ENCODE data around the gene CMPK1.
"Not testable (repeated sequence)": the region's sequence is repeated elsewhere in the genome, so short reads cannot be mapped to it uniquely, and the experiment has no call there.

CMPK1 gene

DNA sequence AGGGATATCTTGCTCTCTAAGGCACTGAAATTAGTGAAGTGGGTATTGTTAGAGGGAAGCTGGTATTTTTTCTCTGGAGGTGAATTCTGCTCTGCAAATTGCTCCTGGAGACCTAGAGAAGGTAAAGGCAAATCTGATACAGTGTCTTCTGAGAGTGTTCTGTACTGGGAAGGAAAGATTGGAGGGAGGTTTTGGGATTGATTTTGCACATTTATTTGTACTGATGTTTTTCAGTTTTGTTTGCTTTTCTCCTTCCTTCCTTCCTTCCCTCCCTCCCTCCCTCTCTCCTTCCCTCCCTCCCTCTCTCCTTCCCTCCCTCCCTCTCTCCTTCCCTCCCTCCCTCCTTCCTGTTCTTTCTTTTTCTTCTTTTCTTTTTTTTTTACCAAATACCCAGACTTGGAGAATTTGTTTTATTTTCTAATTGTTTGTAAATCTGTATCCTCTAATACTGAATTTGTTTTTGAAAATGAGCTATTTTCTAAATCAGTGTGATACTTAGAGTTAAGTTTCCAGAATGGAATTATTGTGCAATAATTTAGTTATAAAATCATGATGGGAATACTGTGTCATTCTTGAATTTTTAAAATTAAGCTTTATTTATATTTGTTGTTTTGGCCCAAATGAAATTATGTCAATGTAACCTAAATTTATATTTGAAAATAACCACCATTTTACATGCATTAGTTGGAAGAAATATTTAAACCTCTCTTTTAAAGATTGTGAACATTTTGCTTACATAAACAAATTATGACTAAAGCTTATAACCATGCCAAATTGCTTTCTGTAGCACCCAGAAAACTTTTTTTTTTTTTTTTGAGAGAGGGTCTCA is 4.9 kb downstream of the CMPK1 start:
- no peak for DNase-seq

DNA sequence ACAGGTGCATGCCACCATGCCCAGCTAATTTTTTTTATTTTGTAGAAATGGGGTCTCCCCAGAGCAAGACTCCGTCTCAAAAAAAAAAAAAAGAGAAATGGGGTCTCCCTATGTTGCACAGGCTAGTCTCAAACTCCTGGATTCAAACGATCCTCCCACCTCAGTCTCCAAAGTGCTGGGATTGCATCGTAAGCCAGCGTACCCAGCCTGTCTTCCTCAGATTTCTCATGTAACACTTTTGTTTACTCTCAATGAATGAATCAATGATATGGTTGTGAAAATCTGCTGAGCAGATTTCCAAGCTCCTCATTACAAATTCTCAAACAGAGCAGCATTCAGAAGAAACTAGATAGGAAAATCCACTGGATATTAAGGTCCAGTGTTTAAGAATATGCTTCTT is 6.6 kb downstream of the CMPK1 start:
- no peak for DNase-seq

- not testable (repeated sequence) for DNase-seq
Observed at GRCh38 chr1:47346979-47347378, 13.4 kb downstream of the CMPK1 start.

DNA sequence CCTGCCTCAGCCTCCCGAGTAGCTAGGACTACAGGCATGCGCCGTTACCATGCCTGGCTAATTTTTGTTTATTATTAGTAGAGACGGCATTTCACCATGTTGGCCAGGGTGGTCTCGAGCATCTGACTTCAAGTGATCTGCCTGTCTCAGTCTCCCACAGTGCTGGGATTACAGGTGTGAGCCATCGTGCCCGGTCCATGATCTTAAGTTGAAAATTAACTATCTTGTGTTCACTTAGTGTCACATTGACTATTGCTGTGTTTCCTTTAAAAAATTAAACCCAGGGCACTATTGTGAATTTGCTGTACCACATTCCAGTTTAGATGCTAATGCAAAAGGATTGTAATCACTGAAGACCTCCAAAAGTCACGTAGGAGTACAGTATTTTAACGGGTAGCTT is 14.1 kb downstream of the CMPK1 start:
- DNase-seq = no peak

DNA sequence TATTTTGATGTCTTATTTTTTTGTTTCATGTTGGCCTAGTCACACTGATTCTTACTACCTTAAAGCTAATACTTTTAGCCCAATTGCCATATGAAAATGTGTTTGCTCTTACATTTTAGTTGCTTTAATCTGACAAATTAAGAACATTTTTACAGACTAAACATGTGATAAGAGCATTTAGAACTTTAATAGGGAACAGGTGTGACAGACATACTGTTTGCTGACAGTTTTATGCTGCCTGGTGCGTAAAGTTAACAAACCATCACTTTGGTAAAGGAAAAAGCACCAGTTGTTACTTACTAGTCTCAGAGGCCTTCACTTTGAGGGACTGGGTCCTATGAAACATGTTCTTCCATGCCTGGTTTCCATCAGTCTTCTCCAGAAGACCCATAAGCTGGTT is 14.7 kb downstream of the CMPK1 start:
- DNase-seq = no peak

GRCh38 chr1:47351305-47351704 is 17.7 kb downstream of the CMPK1 start:
- no peak for DNase-seq

DNA sequence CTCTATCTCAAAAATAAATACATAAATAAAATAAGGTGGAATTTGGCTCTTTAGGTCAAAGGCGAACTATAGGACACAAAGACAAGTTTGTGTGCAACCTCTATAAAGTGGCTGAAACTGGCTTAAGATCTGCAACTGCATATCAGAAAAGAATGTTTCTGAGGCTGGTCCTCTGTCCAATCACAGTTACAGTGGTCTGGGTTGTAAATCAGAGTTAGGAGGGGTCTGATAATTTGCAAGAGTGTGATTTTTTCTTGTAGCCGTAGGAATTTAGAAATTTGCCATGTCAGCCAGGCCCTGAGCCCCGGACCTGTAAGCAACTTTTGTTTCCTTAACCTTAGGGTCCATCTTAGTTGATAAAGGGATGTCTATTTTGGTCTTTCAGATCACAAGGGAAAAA is 27.8 kb downstream of the CMPK1 start:
- DNase-seq = no peak

- DNase-seq = no peak
Observed at GRCh38 chr1:47362828-47363227, 29.2 kb downstream of the CMPK1 start.

DNA sequence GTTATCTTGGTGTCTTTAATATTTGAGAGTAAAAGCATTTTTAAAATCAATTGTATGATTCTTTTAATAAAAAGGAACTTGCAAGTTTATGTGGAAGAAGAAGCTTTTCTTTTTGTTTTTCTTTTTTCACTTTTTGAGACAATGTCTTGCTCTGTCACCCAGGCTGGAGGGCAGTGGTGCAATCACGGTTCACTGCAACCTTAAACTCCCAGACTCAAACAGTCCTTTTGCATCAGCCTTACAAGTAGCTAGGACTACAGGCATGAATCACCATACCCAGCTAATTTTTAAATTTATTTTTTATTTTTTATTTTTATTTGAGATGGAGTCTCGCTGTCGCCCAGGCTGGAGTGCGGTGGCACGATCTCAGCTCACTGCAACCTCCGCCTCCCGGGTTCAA is 34.1 kb downstream of the CMPK1 start:
- no peak for DNase-seq

DNA sequence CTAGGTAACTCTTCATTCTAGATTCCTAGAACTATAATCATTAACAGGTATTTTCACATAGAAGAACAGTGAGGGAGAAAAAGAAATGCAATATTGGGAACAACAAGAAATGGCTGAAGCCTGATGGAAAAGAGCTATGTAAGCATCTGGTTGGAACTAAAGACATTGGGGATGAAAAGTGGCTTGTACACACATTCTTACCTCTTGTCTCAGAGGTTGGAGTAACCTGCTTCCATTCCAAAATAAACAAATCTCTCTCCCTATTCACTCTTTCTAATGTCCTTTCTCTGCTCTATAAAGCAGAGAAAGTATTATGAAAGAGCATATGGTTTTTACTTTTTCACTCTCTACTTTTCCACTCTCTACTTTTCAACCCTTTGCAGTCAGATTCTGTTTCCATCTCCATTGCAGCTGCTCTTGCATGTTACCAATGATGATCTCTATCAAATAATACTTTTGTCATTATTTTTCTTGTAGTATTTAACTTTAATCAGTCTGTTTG is 37.5 kb downstream of the CMPK1 start:
- no peak for DNase-seq

- DNase-seq = no peak
Observed at GRCh38 chr1:47374501-47374900, 40.9 kb downstream of the CMPK1 start.

DNA sequence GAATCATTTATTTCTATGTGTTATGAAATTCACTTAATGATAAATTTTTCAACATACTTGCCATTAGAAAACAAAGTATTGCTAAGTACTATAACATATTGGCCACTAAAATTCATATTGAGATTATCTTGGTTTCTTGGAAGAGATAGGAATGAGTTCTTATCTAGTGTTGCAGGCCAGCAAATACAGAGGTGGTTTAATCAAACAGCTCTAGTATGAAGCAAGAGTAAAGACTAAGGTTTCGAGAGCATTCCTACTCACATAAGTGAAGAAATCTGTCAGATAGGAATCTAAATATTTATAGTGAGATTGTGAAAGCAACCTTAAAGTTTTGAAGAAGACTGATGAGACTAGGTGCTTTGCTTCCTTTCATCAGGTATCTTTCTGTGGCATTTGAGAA is 44.6 kb downstream of the CMPK1 start:
- DNase-seq = no peak

- no peak for DNase-seq
Observed at GRCh38 chr1:47380699-47381098, 47.1 kb downstream of the CMPK1 start.

DNA sequence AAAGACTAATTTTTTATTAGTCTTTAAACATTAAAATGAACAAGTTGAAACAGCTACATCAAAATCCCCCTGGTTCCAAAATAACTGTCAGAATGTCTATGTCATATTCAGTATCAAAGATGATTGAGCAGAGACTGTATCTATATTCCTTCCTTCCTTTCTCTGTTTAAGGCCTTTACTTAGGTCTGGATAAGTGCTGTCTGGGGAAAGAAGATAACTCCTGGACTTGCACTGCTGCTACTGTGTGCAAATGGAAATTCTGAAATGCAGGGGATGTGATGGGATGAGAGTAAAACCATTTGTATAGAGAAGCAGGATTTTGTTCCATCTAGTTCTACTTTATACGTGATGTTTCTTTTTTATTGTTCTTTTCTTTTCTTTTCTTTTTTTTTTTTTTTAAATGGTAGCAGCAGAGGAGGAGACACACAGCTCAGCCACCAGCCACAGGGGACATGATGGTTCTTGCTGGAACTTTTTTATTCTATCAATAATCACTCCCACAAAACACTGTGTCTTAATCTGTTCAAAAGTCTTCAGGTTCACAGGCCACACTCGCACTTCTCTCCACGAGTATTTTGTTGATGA is 48.9 kb downstream of the CMPK1 start:
- DNase-seq = no peak

- no peak for DNase-seq
Observed at GRCh38 chr1:47384083-47384482, 50.5 kb downstream of the CMPK1 start.

GRCh38 chr1:47385020-47385419 is 51.4 kb downstream of the CMPK1 start:
- DNase-seq = no peak

DNA sequence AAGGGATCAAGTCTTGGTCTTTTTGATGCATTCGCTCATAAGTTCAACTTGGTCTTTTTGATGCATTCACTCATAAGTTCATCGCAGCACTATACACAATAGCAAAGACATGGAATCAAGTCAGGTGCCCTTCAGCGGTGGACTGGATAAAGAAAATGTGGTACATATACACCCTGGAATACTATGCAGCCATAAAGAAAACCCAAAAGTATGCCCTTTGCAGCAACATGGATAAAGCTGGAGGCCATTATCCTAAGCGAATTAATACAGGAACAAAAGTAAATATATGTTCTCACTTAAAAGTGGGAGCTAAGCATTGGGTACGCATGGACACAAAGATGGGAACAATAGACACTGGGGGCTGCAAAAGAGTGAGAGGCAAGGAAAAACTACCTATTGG is 52.7 kb downstream of the CMPK1 start:
- no peak for DNase-seq

DNA sequence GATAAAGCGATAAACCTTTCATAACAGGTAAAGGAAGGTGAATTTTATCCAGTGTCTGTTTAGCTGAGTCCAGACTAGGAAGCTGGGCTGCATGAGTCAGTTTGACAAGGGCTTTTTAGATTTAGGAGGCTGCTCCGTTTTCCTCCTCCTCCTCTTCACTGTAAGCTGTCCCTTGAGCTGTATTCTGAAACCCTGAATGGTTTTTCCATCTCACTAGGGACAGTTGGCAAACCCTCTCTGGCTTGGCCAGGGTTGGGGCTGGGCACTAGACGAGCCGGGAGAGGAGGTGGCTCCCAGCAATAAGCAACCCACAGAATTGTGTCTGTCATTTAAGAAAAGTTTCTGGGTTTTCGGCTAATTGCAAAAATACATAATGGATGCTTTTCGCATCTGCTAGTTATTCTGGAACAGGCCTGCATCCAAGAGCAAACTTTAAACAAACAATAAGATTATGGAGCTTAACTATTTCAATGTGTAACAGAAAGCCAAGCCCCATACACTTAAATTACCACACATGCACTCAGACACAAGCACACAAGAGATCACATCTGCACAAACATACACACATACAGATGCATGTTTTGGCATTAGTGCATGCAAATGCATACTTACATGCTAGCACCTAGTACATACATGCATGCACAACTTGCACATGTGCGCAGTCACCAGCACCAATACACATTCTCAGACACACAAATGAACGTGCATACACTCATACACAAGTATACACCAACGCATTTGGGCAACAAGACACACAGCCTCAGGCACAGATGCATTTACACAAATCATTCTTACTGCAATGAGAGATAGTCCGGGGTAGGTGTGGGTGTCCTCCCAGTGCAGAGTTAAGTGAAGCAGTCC is 54.7 kb downstream of the CMPK1 start:
- DNase-seq = no peak

- DNase-seq = peak; percentile 77
Observed at GRCh38 chr1:47388891-47389238, 55.3 kb downstream of the CMPK1 start.

- DNase-seq = no peak
Observed at GRCh38 chr1:47389731-47390130, 56.1 kb downstream of the CMPK1 start.

DNA sequence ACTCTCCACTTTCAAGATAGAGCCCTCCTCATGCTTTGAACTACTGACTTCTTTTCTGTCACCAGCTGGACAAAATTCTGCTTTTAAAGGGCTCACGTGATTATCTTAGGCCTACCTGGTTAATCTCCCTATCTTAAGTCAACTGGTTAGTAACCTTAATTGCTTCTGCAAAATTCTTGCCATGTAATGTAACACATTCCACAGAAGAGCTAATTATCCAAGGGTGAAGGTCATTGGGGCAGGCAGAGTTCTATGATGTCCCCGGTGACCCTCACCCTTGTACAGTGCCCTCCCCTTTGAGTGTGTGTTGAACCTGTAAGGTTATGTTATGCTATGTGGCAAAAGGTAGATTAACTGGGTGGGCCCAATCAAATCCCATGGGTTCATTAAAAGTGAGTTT is 57.3 kb downstream of the CMPK1 start:
- no peak for DNase-seq

DNA sequence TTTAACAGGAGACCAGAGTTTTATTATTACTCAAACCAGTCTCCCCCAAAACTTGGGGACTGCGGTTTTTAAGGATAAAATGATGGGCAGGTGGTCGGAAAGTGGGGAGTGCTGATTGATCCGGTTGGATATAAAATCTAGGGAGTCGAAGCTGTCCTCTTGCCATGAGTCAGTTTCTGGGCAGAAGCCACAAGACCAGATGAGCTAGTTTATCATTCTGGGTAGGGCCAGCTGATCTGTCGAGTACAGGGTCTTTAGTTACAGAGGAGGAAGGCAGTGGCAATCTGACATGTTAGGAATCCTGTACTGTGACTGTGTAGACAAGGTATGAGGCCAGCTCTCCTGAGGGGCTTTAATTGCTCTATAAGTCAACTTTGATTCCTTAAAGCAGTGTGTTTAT is 59.6 kb downstream of the CMPK1 start:
- DNase-seq = no peak

GRCh38 chr1:47395433-47395832 is 61.8 kb downstream of the CMPK1 start:
- no peak for DNase-seq

- DNase-seq = no peak
Observed at GRCh38 chr1:47396671-47397196, 63.1 kb downstream of the CMPK1 start.

Measured in activated CD8-positive, alpha-beta memory T cell treated with anti-CD3 and anti-CD28 coated beads, Interleukin-2, amount 50 U/mL, for 48 hours (primary cell).